D341Med (cell line): ENCODE measurements around the gene NDE1.
"Not testable (repeated sequence)": the region's sequence is repeated elsewhere in the genome, so short reads cannot be mapped to it uniquely, and the experiment has no call there.

Experiments used
- DNase-seq: peaks from one replicate; pipeline ENCODE4 v3.0.0; 2012; ENCODE audit warnings: low spot score

Gene NDE1

GRCh38 chr16:15652293-15653001 is 2.4 kb downstream of the NDE1 start:
- no peak for DNase-seq

- no peak for DNase-seq
Observed at GRCh38 chr16:15653227-15653626, 3.2 kb downstream of the NDE1 start.

- no peak for DNase-seq
Observed at GRCh38 chr16:15654591-15654990, 4.5 kb downstream of the NDE1 start.

GRCh38 chr16:15655561-15655960 is 5.5 kb downstream of the NDE1 start:
- DNase-seq: not testable (repeated sequence)

GRCh38 chr16:15658149-15658548 is 8.1 kb downstream of the NDE1 start:
- DNase-seq: no peak

GRCh38 chr16:15658556-15658955 is 8.5 kb downstream of the NDE1 start:
- no peak for DNase-seq

- DNase-seq: no peak
Observed at GRCh38 chr16:15660203-15660601, 10.2 kb downstream of the NDE1 start.

GRCh38 chr16:15665107-15665506 is 15.1 kb downstream of the NDE1 start:
- DNase-seq: no peak

GRCh38 chr16:15667091-15667742 is 17.2 kb downstream of the NDE1 start:
- no peak for DNase-seq

GRCh38 chr16:15671530-15672117 is 21.6 kb downstream of the NDE1 start:
- no peak for DNase-seq

- DNase-seq: not testable (repeated sequence)
Observed at GRCh38 chr16:15672127-15672513, 22.1 kb downstream of the NDE1 start.

GRCh38 chr16:15672514-15673167 is 22.6 kb downstream of the NDE1 start:
- no peak for DNase-seq

GRCh38 chr16:15674571-15674970 is 24.5 kb downstream of the NDE1 start:
- DNase-seq: no peak

GRCh38 chr16:15676506-15676905 is 26.5 kb downstream of the NDE1 start:
- no peak for DNase-seq

GRCh38 chr16:15677447-15677846 is 27.4 kb downstream of the NDE1 start:
- no peak for DNase-seq

- no peak for DNase-seq
Observed at GRCh38 chr16:15682105-15682570, 32.1 kb downstream of the NDE1 start.

GRCh38 chr16:15686287-15686686 is 36.2 kb downstream of the NDE1 start:
- DNase-seq: no peak

- no peak for DNase-seq
Observed at GRCh38 chr16:15689290-15689689, 39.2 kb downstream of the NDE1 start.

- no peak for DNase-seq
Observed at GRCh38 chr16:15690296-15690695, 40.3 kb downstream of the NDE1 start.

- no peak for DNase-seq
Observed at GRCh38 chr16:15691046-15691445, 41.0 kb downstream of the NDE1 start.

GRCh38 chr16:15692508-15692907 is 42.5 kb downstream of the NDE1 start:
- not testable (repeated sequence) for DNase-seq

- no peak for DNase-seq
Observed at GRCh38 chr16:15694499-15694898, 44.5 kb downstream of the NDE1 start.

GRCh38 chr16:15699819-15700218 is 49.8 kb downstream of the NDE1 start:
- no peak for DNase-seq
